ENCODE data around the gene EFCAB14.
"Not testable (repeated sequence)": the region's sequence is repeated elsewhere in the genome, so short reads cannot be mapped to it uniquely, and the experiment has no call there.

The EFCAB14 gene, protein sequence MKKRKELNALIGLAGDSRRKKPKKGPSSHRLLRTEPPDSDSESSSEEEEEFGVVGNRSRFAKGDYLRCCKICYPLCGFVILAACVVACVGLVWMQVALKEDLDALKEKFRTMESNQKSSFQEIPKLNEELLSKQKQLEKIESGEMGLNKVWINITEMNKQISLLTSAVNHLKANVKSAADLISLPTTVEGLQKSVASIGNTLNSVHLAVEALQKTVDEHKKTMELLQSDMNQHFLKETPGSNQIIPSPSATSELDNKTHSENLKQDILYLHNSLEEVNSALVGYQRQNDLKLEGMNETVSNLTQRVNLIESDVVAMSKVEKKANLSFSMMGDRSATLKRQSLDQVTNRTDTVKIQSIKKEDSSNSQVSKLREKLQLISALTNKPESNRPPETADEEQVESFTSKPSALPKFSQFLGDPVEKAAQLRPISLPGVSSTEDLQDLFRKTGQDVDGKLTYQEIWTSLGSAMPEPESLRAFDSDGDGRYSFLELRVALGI

GRCh38 chr1:46718727-46719622, at the start of gene EFCAB14:
EFCAB14 (minus strand) TSS chr1:46719114; CDS start chr1:46718087, 1,027 bp downstream.
- DNase-seq (ENCODE audit: low spot score): peak; percentile 83

DNA sequence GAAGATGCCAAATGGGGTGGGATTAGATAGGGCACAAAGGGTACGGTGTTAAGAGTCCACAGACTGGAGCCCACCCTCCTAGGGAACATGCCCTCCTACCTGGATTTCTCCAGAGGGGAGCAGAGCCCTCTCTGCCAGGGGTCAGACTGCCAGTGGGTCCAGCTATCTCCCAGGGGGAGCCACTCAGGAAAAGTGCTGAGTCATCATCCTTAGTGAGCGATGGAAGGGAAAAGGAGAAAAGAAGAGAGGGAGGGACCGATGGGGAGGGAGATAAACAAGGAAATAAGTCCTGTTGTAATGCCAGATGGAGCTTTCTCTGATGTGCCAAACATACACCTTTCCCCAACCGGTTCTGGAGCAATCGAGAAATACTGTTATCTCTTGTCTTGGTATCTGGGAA, 49.5 kb upstream of the EFCAB14 start:
- no peak for DNase-seq (ENCODE audit: low spot score)

- no peak for DNase-seq (ENCODE audit: low spot score)
Observed at GRCh38 chr1:46767649-46768282, 48.9 kb upstream of the EFCAB14 start.

GRCh38 chr1:46764402-46764801, 45.5 kb upstream of the EFCAB14 start:
- DNase-seq (ENCODE audit: low spot score): no peak

DNA sequence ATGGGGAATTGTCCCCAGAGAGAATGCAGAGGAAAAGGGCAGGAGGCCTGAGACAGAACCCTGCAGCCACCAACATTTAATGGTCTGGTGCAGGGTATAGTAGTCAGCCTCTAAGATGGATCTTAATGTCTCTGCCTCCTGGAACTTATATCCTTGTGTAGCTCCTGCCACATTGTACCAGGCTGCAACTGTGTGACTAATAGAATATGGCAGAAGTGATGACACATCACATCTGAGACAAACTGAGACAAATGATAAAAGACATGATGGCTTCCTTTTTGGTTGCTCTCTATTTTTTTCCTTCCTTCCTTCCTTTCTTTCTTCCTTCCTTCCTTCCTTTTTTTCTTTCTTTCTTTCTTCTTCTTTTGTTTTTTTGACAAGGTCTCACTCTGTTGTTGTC, 42.8 kb upstream of the EFCAB14 start:
- DNase-seq (ENCODE audit: low spot score): no peak

DNA sequence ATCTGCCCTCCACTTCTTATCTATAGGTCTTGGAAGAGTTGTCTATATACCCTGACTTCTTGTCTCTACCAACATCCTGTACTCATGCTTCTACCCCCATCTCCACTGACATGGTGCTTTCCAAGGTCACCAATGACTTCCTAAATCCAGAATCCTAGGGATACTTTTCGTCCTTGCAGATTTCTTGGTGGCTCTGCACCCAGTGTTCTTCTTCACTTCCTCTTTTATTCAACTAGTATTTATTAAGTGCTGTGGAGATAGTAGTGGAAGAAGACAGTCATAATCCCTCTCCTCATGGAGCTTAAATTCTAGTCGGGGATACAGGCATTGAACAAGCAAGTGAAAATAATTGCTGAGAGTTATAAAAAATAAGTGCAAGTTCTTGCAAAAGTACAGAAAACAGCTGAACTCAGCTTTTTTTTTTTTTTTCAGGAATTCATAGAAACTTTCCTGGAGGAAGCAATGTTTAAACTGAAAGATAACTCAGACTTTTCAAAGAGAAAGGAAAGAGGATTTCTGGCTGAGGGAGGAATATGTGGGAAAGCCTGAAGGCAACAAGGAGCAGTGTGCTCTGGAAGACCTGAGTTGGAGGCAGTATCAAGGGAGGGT, 41.7 kb upstream of the EFCAB14 start:
- no peak for DNase-seq (ENCODE audit: low spot score)

- DNase-seq (ENCODE audit: low spot score): no peak
Observed at GRCh38 chr1:46757956-46758528, 39.1 kb upstream of the EFCAB14 start.

DNA sequence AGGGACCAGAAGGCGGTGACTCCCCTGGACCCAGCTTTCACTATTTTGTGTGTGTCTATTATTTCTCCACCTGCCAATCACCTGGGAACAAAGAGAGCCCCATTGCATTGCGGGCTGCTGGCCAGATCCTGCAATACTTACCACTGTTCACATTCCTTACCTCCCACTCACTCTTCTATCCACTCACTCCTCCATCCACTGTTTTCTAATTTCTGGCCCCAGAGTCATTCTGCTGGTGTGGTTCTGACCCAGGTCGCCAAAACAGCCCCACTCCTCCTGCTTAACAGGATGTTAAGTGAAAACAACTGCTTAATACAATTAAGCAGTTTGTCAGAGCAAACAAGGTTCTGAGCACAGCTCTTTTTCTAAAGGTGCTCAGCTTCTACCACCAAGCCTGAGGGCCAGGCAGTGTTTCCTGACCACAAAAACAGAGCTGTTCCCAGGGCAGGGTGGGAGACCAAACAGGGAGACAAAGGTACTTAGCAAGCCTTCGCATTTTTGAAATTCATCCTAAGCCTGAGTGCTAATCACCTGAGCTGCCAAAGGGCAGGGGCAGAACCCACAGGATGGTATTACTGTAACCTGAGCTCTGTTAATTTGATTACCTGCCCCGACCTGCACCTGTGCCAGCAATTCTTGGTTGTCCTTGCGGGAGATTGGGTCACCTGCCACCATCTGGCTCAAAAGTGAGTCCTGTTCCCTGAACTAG, 38.5 kb upstream of the EFCAB14 start:
- no peak for DNase-seq (ENCODE audit: low spot score)

DNA sequence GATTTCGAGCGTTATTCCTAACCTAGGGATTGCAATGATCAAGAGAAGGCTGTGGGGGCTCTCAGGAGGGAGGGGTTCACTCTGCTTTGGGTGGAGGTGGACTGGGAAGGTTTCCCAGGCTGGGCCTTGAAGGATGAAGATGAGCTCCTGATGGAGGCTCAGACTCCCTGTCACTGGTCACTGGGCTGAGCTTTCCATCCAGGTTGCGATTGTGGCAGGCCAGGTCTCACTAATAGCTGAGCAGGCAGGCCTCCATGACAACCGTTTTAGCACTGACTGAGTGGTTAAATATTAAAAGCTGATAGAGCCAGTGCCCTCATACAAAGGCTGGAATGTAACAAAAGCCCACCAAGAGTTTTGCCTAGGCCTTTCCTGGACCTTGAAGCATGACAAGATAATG, 36.2 kb upstream of the EFCAB14 start:
- no peak for DNase-seq (ENCODE audit: low spot score)

DNA sequence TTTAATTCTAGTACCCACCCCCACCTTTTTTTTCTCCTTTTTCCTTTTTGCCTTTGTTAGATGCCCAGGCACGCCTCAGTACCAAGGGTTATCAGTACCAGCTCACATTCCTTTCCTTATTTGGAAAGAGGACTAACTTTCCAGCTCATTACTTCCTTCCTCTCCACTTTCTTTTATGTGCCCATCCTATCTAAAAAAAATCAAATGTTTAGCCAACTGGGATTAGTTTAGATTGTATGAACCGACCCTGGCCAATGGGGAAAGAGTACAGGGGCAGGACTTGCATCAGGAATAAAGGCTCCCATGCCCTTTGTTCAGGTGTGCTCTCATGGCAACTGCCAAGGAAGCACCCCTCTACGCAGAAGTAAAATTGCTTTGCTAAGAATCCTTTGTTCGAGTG, 35.8 kb upstream of the EFCAB14 start:
- DNase-seq (ENCODE audit: low spot score): not testable (repeated sequence)

- DNase-seq (ENCODE audit: low spot score): no peak
Observed at GRCh38 chr1:46753985-46754384, 35.1 kb upstream of the EFCAB14 start.

GRCh38 chr1:46749921-46750404, 31.0 kb upstream of the EFCAB14 start:
- DNase-seq (ENCODE audit: low spot score): no peak

DNA sequence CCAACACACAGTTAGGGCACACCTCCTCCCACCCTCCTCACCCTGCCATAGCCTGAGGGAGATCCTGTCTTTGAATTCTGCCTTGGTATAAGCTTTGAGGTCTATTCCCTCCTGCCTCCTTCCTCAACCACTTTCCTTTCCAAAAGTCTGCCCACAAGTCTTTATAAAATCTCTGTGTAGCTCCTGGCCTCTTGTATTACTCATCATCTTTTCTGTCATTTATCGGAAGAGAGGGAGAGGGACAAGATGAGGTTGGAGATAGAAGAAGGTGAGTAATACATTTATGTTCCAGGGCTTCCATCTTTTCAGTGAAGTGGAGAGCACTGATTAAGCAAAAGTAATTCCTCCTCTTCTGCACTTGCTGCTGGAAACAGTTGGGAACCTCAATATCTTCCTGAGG, 30.5 kb upstream of the EFCAB14 start:
- DNase-seq (ENCODE audit: low spot score): no peak

DNA sequence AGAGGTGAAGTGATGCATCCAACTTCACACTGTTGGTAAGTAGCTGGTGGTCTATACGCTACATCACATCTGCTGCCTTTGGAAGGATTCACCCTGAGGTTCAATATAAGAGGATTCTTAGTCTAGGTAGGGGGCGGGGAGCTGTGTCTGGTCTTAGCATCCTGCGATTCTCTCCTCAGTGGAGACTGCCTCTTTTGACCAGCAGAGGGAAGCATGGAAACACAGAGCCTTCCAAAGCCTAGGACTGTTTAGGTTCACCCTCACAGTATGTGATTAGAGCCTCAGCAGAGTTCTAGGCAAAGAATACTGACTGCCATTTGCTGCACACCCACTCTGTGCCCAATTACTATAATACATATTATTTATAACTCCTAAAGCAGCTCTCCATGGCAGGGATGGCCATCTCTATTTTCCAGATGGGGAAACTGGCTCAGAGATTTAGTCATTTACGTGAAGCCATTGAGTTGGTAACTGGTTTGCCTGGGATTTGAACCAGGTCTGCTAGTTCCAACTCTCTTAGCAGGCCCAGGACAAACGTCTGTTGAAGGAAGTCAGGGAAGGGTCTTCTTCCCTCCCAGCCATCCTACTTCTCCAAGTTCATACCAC, 28.9 kb upstream of the EFCAB14 start:
- peak; percentile 30 for DNase-seq (ENCODE audit: low spot score)

DNA sequence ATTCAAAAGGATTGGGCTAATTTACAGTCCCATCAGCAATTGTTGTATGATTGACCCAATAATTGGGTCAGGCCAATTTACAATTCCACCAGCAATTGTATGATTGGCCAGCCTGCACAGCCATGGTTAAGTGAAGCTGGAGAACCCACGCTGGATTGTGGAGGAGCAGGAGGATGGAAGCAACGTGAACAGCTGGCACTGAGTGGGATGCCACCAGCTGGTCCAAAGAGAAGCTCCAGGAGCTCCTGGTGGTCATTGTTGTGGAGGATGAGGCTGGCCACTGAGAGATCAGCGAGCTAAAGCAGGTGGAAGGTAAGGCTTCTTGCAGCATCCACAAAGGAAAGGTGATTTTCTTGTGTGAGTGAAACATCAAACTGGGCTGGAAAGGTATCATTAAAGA, 23.2 kb upstream of the EFCAB14 start:
- no peak for DNase-seq (ENCODE audit: low spot score)

- peak; percentile 58 for DNase-seq (ENCODE audit: low spot score)
Observed at GRCh38 chr1:46735708-46736324, 16.9 kb upstream of the EFCAB14 start.

GRCh38 chr1:46728327-46728873, 9.5 kb upstream of the EFCAB14 start:
- not testable (repeated sequence) for DNase-seq (ENCODE audit: low spot score)

DNA sequence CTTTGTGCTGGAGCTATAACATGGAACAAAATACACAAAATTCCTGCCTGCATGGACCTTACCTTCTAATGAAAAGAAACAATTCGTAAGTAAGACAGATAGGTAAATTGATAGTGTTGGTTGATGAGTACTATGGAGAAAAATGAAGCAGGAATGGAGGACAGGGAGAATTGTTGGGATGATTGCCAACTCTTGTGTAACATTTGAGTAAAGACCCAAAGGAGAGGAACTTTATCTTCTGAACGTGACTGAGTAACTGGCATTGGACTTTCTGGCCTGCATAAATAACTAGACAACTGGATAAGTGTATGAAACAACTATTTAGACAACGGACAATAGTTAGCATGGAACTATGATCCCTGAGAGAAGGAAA, 6.8 kb upstream of the EFCAB14 start:
- no peak for DNase-seq (ENCODE audit: low spot score)

GRCh38 chr1:46724991-46725735, 6.2 kb upstream of the EFCAB14 start:
- DNase-seq (ENCODE audit: low spot score): peak; percentile 85
